Erythroblast (primary cell): ENCODE data around the gene AP3S2.

Experiments
- GATA1 ChIP-seq: IDR thresholded peaks from 2 replicates; pipeline ENCODE4 v1.6.1; 2011; ENCODE audit warnings: low read depth, mild to moderate bottlenecking, control low read depth, low read length, moderate library complexity
- POLR2A ChIP-seq: IDR thresholded peaks from 2 replicates; pipeline ENCODE4 v1.6.1; 2011; ENCODE audit warnings: mild to moderate bottlenecking, low read length

GRCh38 chr15:89829161-89829560 lies 64.6 kb downstream of the AP3S2 start:
- TF ChIP-seq POLR2A = no peak
- no peak for TF ChIP-seq GATA1
